ENCODE results near the gene CIB2.
A peak's percentile ranks its signal among the peaks of the same experiment; 100 is the strongest.

DNA sequence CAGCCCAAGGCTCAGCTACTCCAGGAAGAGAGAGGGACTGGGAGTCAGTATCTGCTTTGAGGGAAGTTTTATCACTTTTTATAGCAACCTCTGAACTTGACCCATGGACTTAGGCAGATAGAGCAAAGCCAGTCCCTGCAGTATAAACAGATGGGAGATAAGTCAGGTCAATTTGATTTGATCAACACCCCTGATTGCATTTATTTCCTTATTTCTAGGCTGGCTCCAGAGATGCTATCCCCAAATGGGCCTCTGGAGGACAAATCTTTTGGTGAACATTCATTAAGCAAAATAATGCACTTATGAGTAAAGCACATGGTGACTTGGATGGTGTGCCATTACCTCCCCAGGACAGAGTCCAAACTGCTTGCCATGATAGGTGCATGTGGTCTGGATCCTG is 9.0 kb upstream of the CIB2 start:
- TF ChIP-seq, protein P1, sequence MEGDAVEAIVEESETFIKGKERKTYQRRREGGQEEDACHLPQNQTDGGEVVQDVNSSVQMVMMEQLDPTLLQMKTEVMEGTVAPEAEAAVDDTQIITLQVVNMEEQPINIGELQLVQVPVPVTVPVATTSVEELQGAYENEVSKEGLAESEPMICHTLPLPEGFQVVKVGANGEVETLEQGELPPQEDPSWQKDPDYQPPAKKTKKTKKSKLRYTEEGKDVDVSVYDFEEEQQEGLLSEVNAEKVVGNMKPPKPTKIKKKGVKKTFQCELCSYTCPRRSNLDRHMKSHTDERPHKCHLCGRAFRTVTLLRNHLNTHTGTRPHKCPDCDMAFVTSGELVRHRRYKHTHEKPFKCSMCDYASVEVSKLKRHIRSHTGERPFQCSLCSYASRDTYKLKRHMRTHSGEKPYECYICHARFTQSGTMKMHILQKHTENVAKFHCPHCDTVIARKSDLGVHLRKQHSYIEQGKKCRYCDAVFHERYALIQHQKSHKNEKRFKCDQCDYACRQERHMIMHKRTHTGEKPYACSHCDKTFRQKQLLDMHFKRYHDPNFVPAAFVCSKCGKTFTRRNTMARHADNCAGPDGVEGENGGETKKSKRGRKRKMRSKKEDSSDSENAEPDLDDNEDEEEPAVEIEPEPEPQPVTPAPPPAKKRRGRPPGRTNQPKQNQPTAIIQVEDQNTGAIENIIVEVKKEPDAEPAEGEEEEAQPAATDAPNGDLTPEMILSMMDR (IDR thresholded peaks at IDR 0.05) = peak in 3 of 6 experiments; percentile 43 to 55 (median 48)
- peak in 1 of 2 donors; percentile 18 for TF ChIP-seq POLR2A (IDR thresholded peaks at IDR 0.05)

Data from Peyer's patch (tissue), 4 donors.